K562 (cell line): Measurements from ENCODE around the gene SHISA4. TPM values are rescaled to one million over a fixed set of nuclear protein-coding genes. Genes with fewer than 3 reads are reported as not detected.

Experiments used
- CHD2 ChIP-seq: IDR thresholded peaks from 2 replicates; pipeline ENCODE4 v1.6.1; 2011; ENCODE audit warnings: low read depth, low read length
- CLOCK ChIP-seq: fragments of 250-450 bp; sonication (Bioruptor Pico); IDR thresholded peaks from 2 replicates; pipeline ENCODE4 v1.4.0; 2020; ENCODE audit warnings: mild to moderate bottlenecking, moderate library complexity, borderline replicate concordance
- E2F3 ChIP-seq: fragments of 250-450 bp; sonication (Bioruptor Pico); IDR thresholded peaks from 2 replicates; pipeline ENCODE4 v1.4.0; 2020; ENCODE audit warnings: mild to moderate bottlenecking
- FOSL1 ChIP-seq: fragments of 200-800 bp; sonication (Bioruptor generic); conservative IDR thresholded peaks from 2 replicates; pipeline ENCODE4 v1.6.1; 2016; ENCODE audit warnings: missing genetic modification characterization, missing compliant biosample characterization
- HDAC8 ChIP-seq: fragments of 450-650 bp; IDR thresholded peaks from 2 replicates; pipeline ENCODE4 v1.6.1; 2016; ENCODE audit warnings: mild to moderate bottlenecking, missing genetic modification characterization, moderate library complexity, missing compliant biosample characterization
- MTF1 ChIP-seq: fragments of 250-450 bp; sonication (Bioruptor Pico); IDR thresholded peaks from 2 replicates; pipeline ENCODE4 v1.9.0; 2021; ENCODE audit warnings: moderate library complexity, mild to moderate bottlenecking, inconsistent platforms, borderline replicate concordance
- MYC ChIP-seq, 2 experiments: fragments of 250-450 bp in 1 of 2; sonication (Bioruptor Pico) in 1 of 2; IDR thresholded peaks; 2 replicates each; pipeline versions ENCODE4 v1.5.1 to v1.6.1; 2012 to 2021; ENCODE audit warnings: low read depth in 2 of 2, borderline replicate concordance in 1 of 2, improper control_type of control experiment in 1 of 2, low read length in 1 of 2, mild to moderate bottlenecking in 1 of 2, moderate library complexity in 1 of 2
- NFATC3 ChIP-seq: fragments of 450-650 bp; IDR thresholded peaks from 2 replicates; pipeline ENCODE4 v1.6.1; 2017; ENCODE audit warnings: mild to moderate bottlenecking
- NFIC ChIP-seq: fragments of 450-650 bp; IDR thresholded peaks from 2 replicates; pipeline ENCODE4 v1.6.1; 2017; ENCODE audit warnings: mild to moderate bottlenecking, inconsistent platforms
- RBM22 ChIP-seq: fragments of 200-400 bp; formaldehyde crosslinking; IDR thresholded peaks from 2 replicates; pipeline ENCODE4 v1.6.1; 2018; ENCODE audit warnings: low read length, low read depth; ENCODE audit not compliant: poor library complexity, severe bottlenecking
- SIN3A ChIP-seq, 2 experiments: fragments of 150-350 bp in 1 of 2; IDR thresholded peaks; 2 replicates each; pipeline ENCODE4 v1.6.1; 2011 to 2016; ENCODE audit warnings: borderline replicate concordance in 2 of 2, low read depth in 2 of 2, low read length in 2 of 2, mild to moderate bottlenecking in 2 of 2, moderate library complexity in 2 of 2; ENCODE audit not compliant: control insufficient read depth in 1 of 2
- SNRNP70 ChIP-seq: fragments of 200-400 bp; formaldehyde crosslinking; optimal IDR thresholded peaks from 2 replicates; pipeline ENCODE3; 2017; ENCODE audit warnings: low read depth, low read length
- TBP ChIP-seq: optimal IDR thresholded peaks from 2 replicates; pipeline ENCODE3; 2011; ENCODE audit warnings: low read depth, low read length, improper control_type of control experiment
- TCF7L2 ChIP-seq: fragments of 150-350 bp; IDR thresholded peaks from 2 replicates; pipeline ENCODE4 v1.6.1; 2016; ENCODE audit warnings: low read depth, mild to moderate bottlenecking, low read length, moderate library complexity
- ZNF165 ChIP-seq: fragments of 250-450 bp; sonication (Bioruptor Pico); IDR thresholded peaks from 2 replicates; pipeline ENCODE4 v1.4.0; 2020; ENCODE audit warnings: borderline replicate concordance
- ZNF398 ChIP-seq: fragments of 250-450 bp; sonication (Bioruptor Pico); IDR thresholded peaks from 2 replicates; pipeline ENCODE4 v1.8.0; 2021; ENCODE audit warnings: moderate library complexity, mild to moderate bottlenecking, inconsistent platforms
- polyA plus RNA-seq, 8 experiments: library from polyadenylated mRNA; depleted of rRNA in 4 of 8; stranded (reverse) in 5 of 8; unstranded in 3 of 8; fragments of >200 nt; fragmentation: Nextera tagmentation in 2 of 8; fragmentation: Illumina TruSeq in 1 of 8; extraction: Ambion mirVana in 2 of 8; extraction: Trizol in 1 of 8; gene quantifications; 2 replicates each; pipeline versions ENCODE4 v1.2.1 to v1.2.3, GENCODE V29; 2011 to 2014; ENCODE audit warnings: inconsistent platforms in 1 of 8, missing spikeins in 1 of 8
- total RNA-seq, 7 experiments: library from RNA; depleted of rRNA in 6 of 7; stranded (reverse); fragments of >200 nt in 6 of 7; fragmentation: Illumina TruSeq in 2 of 7; extraction: Trizol in 2 of 7; gene quantifications; 2 replicates each; pipeline versions ENCODE4 v1.2.1 to v1.2.3, GENCODE V29; 2011 to 2021; ENCODE audit warnings: low replicate concordance in 1 of 7
- TF ChIP-seq, protein P1 (sequence below), 3 experiments: fragments of 200-800 bp in 1 of 3; fragments of 250-450 bp in 1 of 3; fragments of 450-650 bp in 1 of 3; sonication (Bioruptor Pico) in 1 of 3; sonication (Bioruptor generic) in 1 of 3; formaldehyde crosslinking in 1 of 3; IDR thresholded peaks; 2 replicates each; pipeline versions ENCODE4 v1.6.1 to v1.8.0; 2016 to 2022; ENCODE audit warnings: mild to moderate bottlenecking in 2 of 3, missing genetic modification characterization in 2 of 3, missing compliant biosample characterization in 1 of 3, moderate library complexity in 1 of 3

SHISA4 gene
- total and polyA plus RNA-seq, 9 of the 15 experiments (the other 6 are each of a cell fraction or from before 2014, with no cell fraction given) = 0.15 to 0.95 (median 0.68) TPM; not detected in 2

- TF ChIP-seq ZNF398 (no peak), RBM22 (no peak), CLOCK (CRISPR knock-in tag) (no peak), MTF1 (CRISPR knock-in tag) (no peak), HDAC8 (tag) (no peak; the same call in none of the 2 replicates), E2F3 (CRISPR knock-in tag) (0 out of 2 replicates have a peak, but pooled peaks have one; percentile 29), ZNF165 (CRISPR knock-in tag) (no peak), NFIC (peak; percentile 45), TCF7L2 (no peak), MYC (IDR thresholded peaks at IDR 0.05; ENCODE audit: low read depth, low read length) (no peak), MYC (CRISPR knock-in tag; IDR thresholded peaks at IDR 0.05; ENCODE audit: borderline replicate concordance, low read depth) (0 out of 2 replicates have a peak, but pooled peaks have one; percentile 57), FOSL1 (tag) (0 out of 2 replicates have a peak, but pooled peaks have one; percentile 12), TBP (peak; percentile 69), CHD2 (no peak; the same call in 1 of the 2 replicates), SIN3A (IDR thresholded peaks at IDR 0.05; ENCODE audit: borderline replicate concordance in 2 of 2, control insufficient read depth in 1 of 2, low read depth in 2 of 2, low read length in 2 of 2) (no peak), SNRNP70 (no peak), NFATC3 (no peak)
- TF ChIP-seq, protein P1, sequence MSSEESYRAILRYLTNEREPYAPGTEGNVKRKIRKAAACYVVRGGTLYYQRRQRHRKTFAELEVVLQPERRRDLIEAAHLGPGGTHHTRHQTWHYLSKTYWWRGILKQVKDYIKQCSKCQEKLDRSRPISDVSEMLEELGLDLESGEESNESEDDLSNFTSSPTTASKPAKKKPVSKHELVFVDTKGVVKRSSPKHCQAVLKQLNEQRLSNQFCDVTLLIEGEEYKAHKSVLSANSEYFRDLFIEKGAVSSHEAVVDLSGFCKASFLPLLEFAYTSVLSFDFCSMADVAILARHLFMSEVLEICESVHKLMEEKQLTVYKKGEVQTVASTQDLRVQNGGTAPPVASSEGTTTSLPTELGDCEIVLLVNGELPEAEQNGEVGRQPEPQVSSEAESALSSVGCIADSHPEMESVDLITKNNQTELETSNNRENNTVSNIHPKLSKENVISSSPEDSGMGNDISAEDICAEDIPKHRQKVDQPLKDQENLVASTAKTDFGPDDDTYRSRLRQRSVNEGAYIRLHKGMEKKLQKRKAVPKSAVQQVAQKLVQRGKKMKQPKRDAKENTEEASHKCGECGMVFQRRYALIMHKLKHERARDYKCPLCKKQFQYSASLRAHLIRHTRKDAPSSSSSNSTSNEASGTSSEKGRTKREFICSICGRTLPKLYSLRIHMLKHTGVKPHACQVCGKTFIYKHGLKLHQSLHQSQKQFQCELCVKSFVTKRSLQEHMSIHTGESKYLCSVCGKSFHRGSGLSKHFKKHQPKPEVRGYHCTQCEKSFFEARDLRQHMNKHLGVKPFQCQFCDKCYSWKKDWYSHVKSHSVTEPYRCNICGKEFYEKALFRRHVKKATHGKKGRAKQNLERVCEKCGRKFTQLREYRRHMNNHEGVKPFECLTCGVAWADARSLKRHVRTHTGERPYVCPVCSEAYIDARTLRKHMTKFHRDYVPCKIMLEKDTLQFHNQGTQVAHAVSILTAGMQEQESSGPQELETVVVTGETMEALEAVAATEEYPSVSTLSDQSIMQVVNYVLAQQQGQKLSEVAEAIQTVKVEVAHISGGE (CRISPR knock-in tag; IDR thresholded peaks at IDR 0.05) = peak in 1 of 3 experiments; percentile 56; a peak in 1 of 6 replicates
Measured at GRCh38 chr1:201941420-201942128, 52.9 kb downstream of the SHISA4 start (continued).
